RWPE2 (cell line): Measurements from ENCODE around the gene PLEKHG4B.

Source experiments
- ATAC-seq: fragments of 200-7000 bp; cut with Tn5 transposase; 3 replicates; pipeline ENCODE4 v1.9.1; 2021; ENCODE audit warnings: low read depth
- DNase-seq: peaks from one replicate; pipeline ENCODE4 v3.0.0-alpha.2; 2020; ENCODE audit warnings: low spot score
- H3K27ac ChIP-seq: fragments of 450-650 bp; 2 replicates; pipeline ENCODE4 v1.5.1; 2017; ENCODE audit warnings: mild to moderate bottlenecking; ENCODE audit not compliant: poor library complexity, severe bottlenecking
- H3K27me3 ChIP-seq: fragments of 250-450 bp; sonication (Bioruptor Pico); 2 replicates; pipeline ENCODE4 v1.5.1; 2021; ENCODE audit warnings: mild to moderate bottlenecking, moderate library complexity; ENCODE audit not compliant: insufficient read depth, poor library complexity, severe bottlenecking
- H3K36me3 ChIP-seq: fragments of 250-450 bp; sonication (Bioruptor Pico); 2 replicates; pipeline ENCODE4 v1.5.1; 2020; ENCODE audit warnings: low read depth, mild to moderate bottlenecking, moderate library complexity
- H3K4me1 ChIP-seq: fragments of 250-450 bp; sonication (Bioruptor Pico); 2 replicates; pipeline ENCODE4 v1.5.1; 2021; ENCODE audit warnings: mild to moderate bottlenecking, moderate library complexity; ENCODE audit not compliant: insufficient read depth, poor library complexity, severe bottlenecking
- H3K4me3 ChIP-seq: fragments of 250-450 bp; sonication (Bioruptor Pico); 2 replicates; pipeline ENCODE4 v1.5.1; 2021; ENCODE audit warnings: mild to moderate bottlenecking, moderate library complexity; ENCODE audit not compliant: severe bottlenecking
- H3K9me3 ChIP-seq: fragments of 250-450 bp; sonication (Bioruptor Pico); 2 replicates; pipeline ENCODE4 v1.5.1; 2021; ENCODE audit warnings: mild to moderate bottlenecking, moderate library complexity; ENCODE audit not compliant: severe bottlenecking
- TF ChIP-seq, protein P1 (sequence below): fragments of 450-650 bp; IDR thresholded peaks from one replicate; pipeline ENCODE4 v1.5.1; 2017; ENCODE audit warnings: mild to moderate bottlenecking, moderate library complexity; ENCODE audit not compliant: poor library complexity, severe bottlenecking

The PLEKHG4B gene

DNA sequence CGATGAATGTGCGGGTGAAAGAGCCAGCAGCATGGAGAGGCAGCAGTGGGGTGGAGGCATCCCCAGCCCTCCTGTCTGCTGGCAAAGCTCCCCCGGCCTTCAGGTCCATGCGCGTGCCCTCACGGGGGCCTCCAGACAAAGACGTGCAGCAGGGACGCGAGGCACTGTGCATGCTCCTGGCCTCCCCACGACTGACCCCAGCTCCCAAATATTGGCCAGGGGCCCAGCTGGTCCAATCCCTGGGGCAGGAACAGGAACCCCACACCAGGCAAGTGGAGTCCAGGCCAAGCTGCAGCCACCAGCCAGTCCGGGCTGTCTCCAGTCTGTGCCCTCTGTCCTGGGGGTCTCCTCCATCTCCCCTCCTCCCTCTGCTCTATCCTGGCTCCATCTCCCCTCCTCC is 65.8 kb downstream of the PLEKHG4B start:
- no peaks in the 10 kb centered on the region for H3K4me1 ChIP-seq
- H3K27me3 ChIP-seq, result peaks cover 6% of the 10 kb centered on the region
- no peak overlapping the region for H3K27ac ChIP-seq
- H3K9me3 ChIP-seq, result no peaks in the 10 kb centered on the region
- DNase-seq (no peak), ATAC-seq (no peak)
- TF ChIP-seq, protein P1, sequence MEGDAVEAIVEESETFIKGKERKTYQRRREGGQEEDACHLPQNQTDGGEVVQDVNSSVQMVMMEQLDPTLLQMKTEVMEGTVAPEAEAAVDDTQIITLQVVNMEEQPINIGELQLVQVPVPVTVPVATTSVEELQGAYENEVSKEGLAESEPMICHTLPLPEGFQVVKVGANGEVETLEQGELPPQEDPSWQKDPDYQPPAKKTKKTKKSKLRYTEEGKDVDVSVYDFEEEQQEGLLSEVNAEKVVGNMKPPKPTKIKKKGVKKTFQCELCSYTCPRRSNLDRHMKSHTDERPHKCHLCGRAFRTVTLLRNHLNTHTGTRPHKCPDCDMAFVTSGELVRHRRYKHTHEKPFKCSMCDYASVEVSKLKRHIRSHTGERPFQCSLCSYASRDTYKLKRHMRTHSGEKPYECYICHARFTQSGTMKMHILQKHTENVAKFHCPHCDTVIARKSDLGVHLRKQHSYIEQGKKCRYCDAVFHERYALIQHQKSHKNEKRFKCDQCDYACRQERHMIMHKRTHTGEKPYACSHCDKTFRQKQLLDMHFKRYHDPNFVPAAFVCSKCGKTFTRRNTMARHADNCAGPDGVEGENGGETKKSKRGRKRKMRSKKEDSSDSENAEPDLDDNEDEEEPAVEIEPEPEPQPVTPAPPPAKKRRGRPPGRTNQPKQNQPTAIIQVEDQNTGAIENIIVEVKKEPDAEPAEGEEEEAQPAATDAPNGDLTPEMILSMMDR, result no peak
- no peaks in the 10 kb centered on the region for H3K36me3 ChIP-seq
- H3K4me3 ChIP-seq, result no peak overlapping the region

DNA sequence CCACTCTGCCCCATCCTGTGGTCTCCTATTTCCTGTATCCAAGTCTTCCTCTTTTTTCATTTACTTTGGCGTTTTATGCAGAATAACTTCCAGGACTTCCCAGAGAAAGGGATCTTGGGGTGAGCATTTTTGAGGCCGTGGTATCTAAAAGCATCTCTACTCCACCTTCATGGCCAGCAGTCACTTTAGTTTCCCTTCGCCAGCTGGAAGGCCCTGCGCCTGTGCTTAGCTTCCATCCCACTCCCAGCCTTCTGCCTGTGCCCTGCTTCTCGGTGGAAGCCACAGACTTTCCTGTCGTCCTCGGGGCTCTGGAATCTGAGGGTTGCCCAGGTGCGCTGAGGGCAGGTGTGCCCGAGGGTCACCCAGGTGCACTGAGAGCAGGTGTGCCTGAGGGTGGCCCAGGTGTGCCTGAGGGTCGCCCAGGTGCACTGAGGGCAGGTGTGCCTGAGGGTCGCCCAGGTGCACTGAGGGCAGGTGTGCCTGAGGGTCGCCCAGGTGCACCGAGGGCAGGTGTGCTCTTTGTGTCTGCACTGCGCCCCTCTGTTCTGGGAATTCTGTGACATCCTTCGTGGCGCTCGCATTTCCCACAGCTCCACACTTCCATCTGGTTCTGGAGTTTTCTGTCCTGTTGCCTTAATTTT is 67.0 kb downstream of the PLEKHG4B start:
- H3K9me3 ChIP-seq, result no peaks in the 10 kb centered on the region
- no peak overlapping the region for H3K27ac ChIP-seq
- TF ChIP-seq, protein P1, result no peak
- H3K4me1 ChIP-seq, result no peaks in the 10 kb centered on the region
- no peak for ATAC-seq
- no peak for DNase-seq
- peaks cover 6% of the 10 kb centered on the region for H3K27me3 ChIP-seq
- no peak overlapping the region for H3K4me3 ChIP-seq
- no peaks in the 10 kb centered on the region for H3K36me3 ChIP-seq

- no peak overlapping the region for H3K27ac ChIP-seq
- no peaks in the 10 kb centered on the region for H3K9me3 ChIP-seq
- no peaks in the 10 kb centered on the region for H3K4me1 ChIP-seq
- H3K4me3 ChIP-seq, result no peak overlapping the region
- no peak for DNase-seq
- peaks cover 6% of the 10 kb centered on the region for H3K27me3 ChIP-seq
- no peaks in the 10 kb centered on the region for H3K36me3 ChIP-seq
- no peak for ATAC-seq
- TF ChIP-seq, protein P1, result no peak
These were observed 67.6 kb downstream of the PLEKHG4B start for GRCh38 chr5:159448-160172.

DNA sequence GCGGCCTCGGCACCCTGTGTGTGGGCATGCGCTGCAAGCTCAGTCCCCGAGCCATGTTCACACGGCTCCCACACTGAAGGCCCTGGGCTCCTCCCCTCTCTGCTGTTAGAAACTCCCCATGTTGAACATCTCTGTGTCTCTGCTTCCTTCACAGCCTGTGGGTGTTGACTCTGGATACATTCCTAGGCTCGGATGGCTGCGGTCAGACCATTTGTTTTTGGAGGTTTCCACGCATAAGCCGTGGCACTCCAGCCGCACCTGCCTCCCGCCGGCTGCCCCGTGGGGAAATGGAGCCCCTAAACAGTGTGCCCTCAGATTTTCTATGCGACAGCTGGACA is 68.2 kb downstream of the PLEKHG4B start:
- no peaks in the 10 kb centered on the region for H3K36me3 ChIP-seq
- ATAC-seq (no peak), DNase-seq (no peak)
- H3K9me3 ChIP-seq, result no peaks in the 10 kb centered on the region
- peaks cover 6% of the 10 kb centered on the region for H3K27me3 ChIP-seq
- H3K27ac ChIP-seq, result no peak overlapping the region
- no peaks in the 10 kb centered on the region for H3K4me1 ChIP-seq
- H3K4me3 ChIP-seq, result no peak overlapping the region
- TF ChIP-seq, protein P1, result no peak
